ENCODE results near the gene MYH10. TPM values are rescaled to one million over a fixed set of nuclear protein-coding genes. Genes with fewer than 3 reads are reported as not detected.

Gene MYH10
- total RNA-seq, 1 donor from 2014 or later: 13.2 TPM

DNA sequence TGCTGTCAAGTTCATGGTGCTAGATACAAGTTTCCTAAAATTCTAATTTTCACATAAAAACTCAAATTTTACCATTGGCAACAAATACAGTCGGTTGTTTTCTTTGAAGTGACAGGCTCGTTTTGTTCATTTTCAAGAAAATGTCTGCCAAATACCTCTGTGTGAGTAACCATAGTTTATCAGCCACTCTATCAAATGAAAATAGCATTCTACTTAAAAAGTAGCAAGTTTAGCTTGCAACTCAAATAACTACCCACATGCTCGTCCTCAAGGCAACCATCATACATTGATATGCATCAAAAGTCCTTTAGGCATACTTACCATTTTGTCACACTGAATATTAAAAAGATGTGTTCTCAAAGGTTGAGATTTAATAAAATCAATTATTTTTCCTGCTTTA is 11.7 kb downstream of the MYH10 start:
- H3K27me3 Mint-ChIP-seq (ENCODE audit: low read depth): peaks cover 24% of the 10 kb centered on the region

DNA sequence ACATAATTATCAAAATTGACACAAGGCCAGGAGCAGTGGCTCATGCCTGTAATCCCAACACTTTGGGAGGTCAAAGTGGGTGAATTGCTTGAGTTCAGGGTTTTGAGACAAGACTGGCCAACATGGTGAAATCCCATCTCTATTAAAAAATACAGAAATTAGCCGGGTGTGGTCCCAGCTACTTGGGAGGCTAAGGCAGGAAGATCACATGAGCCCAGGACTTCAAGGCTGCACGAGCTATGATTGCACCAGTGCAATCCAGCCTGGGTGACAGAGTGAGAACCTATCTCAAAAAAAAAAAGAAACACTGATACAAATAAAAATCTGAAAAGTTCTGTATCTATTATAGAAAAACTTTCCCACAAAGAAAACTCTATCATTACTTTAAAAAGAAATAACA is 15.5 kb downstream of the MYH10 start:
- no peaks in the 10 kb centered on the region for H3K4me1 Mint-ChIP-seq (ENCODE audit: low read depth)
- no peaks in the 10 kb centered on the region for H3K9me3 Mint-ChIP-seq
- intact Hi-C loops (cut with micrococcal nuclease): no loop called here
- H3K4me3 Mint-ChIP-seq (ENCODE audit: low read depth): no peak overlapping the region
- no peaks in the 10 kb centered on the region for H3K36me3 Mint-ChIP-seq (ENCODE audit: low read depth)
- no peak overlapping the region for H3K27ac Mint-ChIP-seq
- peaks cover 25% of the 10 kb centered on the region for H3K27me3 Mint-ChIP-seq (ENCODE audit: low read depth)
- DNase-seq (ENCODE audit: low spot score): no peak

More for the DNA sequence above, 11.7 kb downstream of the MYH10 start:
- DNase-seq (ENCODE audit: low spot score): no peak
- H3K4me3 Mint-ChIP-seq (ENCODE audit: low read depth): no peak overlapping the region
- intact Hi-C loops (cut with micrococcal nuclease): no loop called here
- peaks cover 18% of the 10 kb centered on the region for H3K4me1 Mint-ChIP-seq (ENCODE audit: low read depth)
- no peaks in the 10 kb centered on the region for H3K9me3 Mint-ChIP-seq
- peaks cover 19% of the 10 kb centered on the region for H3K36me3 Mint-ChIP-seq (ENCODE audit: low read depth)
- no peak overlapping the region for H3K27ac Mint-ChIP-seq

DNA sequence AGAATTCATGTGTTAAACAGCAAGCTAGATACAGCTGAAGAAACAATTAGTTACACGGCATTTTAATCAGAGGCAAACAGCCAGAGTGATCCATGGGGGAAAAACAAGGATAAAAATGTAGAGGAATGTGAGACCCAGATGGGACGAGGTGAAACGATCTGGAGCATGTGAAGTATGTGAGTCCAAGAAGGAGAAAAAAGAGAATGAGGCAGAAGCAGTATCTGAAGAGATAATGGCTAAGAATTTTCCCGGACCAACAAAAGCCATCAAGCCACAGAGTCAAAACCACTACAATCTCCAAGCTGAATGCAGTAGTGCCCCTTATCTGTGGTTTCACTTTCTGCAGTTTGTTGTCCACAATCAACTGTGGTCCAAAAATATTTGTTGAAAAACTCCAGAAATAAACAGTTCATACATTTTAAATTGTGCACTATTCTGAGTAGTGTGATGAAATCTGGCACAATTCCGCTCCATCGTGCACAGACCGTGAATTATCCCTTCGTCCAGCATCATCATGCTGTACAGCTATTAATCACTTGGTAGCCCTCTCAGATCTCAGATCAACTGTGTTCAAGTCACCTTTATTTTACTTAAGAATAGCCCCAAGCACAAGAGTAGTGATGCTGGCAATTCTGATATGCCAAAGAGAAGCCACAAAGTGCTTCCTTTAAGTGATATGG is 18.8 kb downstream of the MYH10 start:
- Mint-ChIP-seq H3K9me3 (no peaks in the 10 kb centered on the region), H3K36me3 (ENCODE audit: low read depth) (no peaks in the 10 kb centered on the region), H3K27me3 (ENCODE audit: low read depth) (peaks cover 23% of the 10 kb centered on the region), H3K27ac (no peak overlapping the region), H3K4me1 (ENCODE audit: low read depth) (no peaks in the 10 kb centered on the region), H3K4me3 (ENCODE audit: low read depth) (no peak overlapping the region)
- DNase-seq (ENCODE audit: low spot score): no peak
- intact Hi-C loops (cut with micrococcal nuclease): no loop called here

DNA sequence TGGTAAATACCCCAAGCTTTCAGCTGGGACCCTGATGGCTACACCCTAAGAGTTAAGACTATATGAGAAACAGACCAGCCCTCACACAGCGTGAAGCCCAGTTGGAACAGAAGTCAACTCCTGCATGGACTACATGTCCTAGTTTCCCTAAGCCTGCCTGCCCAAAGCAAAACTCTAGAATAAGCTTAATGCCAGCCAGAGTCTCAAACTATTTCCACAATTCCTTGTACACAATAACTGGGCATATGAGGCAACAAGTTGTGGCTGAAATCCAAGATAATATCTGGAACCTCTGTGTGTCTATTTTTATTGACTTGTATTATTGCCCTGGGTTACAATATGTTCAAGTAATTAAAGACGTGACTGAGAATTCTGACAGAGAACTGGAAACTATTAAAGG is 19.4 kb downstream of the MYH10 start:
- Mint-ChIP-seq H3K27me3 (ENCODE audit: low read depth) (peaks cover 22% of the 10 kb centered on the region), H3K36me3 (ENCODE audit: low read depth) (no peaks in the 10 kb centered on the region), H3K9me3 (no peaks in the 10 kb centered on the region), H3K4me1 (ENCODE audit: low read depth) (no peaks in the 10 kb centered on the region), H3K4me3 (ENCODE audit: low read depth) (no peak overlapping the region), H3K27ac (no peak overlapping the region)
- intact Hi-C loops (cut with micrococcal nuclease): no loop called here
- DNase-seq (ENCODE audit: low spot score): no peak

DNA sequence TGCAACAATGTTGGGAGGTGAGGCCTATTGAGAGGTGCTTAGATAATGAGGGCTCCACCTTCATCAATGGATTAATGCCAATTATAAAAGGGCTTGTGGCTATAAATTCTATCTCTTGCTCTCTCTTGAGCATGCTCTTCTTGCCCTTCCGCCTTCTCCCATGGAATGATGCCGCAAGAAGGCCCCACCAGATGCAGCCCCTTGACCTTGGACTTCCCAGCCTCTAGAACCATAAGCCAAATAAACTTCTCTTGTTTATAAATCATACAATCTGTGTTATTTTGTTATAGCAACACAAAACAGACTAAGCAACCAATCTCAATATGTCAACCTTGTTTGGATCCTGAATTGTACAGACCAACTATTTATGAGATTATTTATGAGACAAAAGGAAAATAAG is 20.0 kb downstream of the MYH10 start:
- H3K36me3 Mint-ChIP-seq (ENCODE audit: low read depth): no peaks in the 10 kb centered on the region
- intact Hi-C loops (cut with micrococcal nuclease): no loop called here
- H3K4me1 Mint-ChIP-seq (ENCODE audit: low read depth): no peaks in the 10 kb centered on the region
- DNase-seq (ENCODE audit: low spot score): no peak
- H3K9me3 Mint-ChIP-seq: no peaks in the 10 kb centered on the region
- no peak overlapping the region for H3K27ac Mint-ChIP-seq
- H3K4me3 Mint-ChIP-seq (ENCODE audit: low read depth): no peak overlapping the region
- peaks cover 24% of the 10 kb centered on the region for H3K27me3 Mint-ChIP-seq (ENCODE audit: low read depth)

DNA sequence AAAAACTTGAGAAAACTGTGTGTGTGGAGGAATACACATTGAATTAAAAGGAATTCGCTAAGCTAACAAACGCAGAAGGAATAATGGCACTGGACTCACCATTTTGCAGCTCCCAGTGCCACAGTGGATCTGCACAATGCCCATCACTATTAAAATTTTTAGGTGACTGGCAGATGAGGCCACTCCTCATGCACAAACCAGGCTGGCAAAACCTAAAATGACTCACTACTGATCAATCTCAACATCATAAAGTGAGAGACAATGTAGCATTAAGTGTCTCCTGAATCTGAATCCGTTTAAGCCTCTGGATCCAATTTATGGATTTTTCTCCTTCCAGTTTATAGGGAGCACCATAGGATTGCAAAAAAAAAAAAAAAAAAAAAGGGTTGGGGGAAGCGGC is 20.6 kb downstream of the MYH10 start:
- H3K36me3 Mint-ChIP-seq (ENCODE audit: low read depth): no peaks in the 10 kb centered on the region
- no peak overlapping the region for H3K27ac Mint-ChIP-seq
- H3K4me1 Mint-ChIP-seq (ENCODE audit: low read depth): no peaks in the 10 kb centered on the region
- H3K4me3 Mint-ChIP-seq (ENCODE audit: low read depth): no peak overlapping the region
- peaks cover 20% of the 10 kb centered on the region for H3K27me3 Mint-ChIP-seq (ENCODE audit: low read depth)
- no peaks in the 10 kb centered on the region for H3K9me3 Mint-ChIP-seq
- intact Hi-C loops (cut with micrococcal nuclease): no loop called here
- no peak for DNase-seq (ENCODE audit: low spot score)

DNA sequence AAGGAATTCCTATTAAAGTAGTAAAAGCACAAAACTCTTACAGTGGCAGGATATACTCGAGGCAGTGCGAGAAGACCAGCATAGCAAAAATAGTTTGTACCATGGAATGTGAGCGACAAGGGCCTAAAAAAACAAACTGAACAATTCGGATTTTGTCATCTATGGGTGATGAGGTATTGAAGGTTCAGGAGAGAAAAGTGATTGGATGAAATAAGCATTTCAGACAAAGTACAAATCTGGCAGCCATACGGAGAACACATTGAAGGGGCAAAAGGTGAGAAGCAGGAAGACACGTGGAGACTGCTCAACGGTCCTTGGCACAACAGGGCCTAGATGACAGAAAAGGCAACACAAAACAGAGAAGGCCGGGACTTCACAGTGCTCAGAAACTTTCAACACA is 22.5 kb downstream of the MYH10 start:
- no peak overlapping the region for H3K4me3 Mint-ChIP-seq (ENCODE audit: low read depth)
- H3K4me1 Mint-ChIP-seq (ENCODE audit: low read depth): no peaks in the 10 kb centered on the region
- intact Hi-C loops (cut with micrococcal nuclease): no loop called here
- no peak overlapping the region for H3K27ac Mint-ChIP-seq
- H3K27me3 Mint-ChIP-seq (ENCODE audit: low read depth): peaks cover 18% of the 10 kb centered on the region
- H3K9me3 Mint-ChIP-seq: no peaks in the 10 kb centered on the region
- no peaks in the 10 kb centered on the region for H3K36me3 Mint-ChIP-seq (ENCODE audit: low read depth)
- DNase-seq (ENCODE audit: low spot score): no peak

DNA sequence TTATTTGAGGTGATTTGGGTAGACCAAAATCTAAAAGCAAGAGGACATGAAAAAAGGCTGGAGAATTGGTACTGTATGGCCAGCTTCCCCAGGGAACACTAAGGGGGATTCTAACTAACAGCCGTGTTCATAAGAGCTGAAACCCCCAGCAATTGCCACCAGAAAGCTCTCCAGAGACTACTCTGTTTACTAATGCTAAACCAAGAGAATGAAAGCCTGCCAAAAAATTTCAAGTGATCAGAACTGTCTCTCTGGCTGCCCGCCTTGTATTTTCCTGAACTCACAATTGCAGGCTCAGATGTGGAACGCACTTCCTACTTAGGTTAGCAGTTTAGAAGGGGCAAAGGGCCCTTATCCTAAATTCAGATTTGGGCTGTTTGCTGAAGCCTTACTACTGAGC is 24.1 kb downstream of the MYH10 start:
- H3K9me3 Mint-ChIP-seq: no peaks in the 10 kb centered on the region
- DNase-seq (ENCODE audit: low spot score): no peak
- no peaks in the 10 kb centered on the region for H3K4me1 Mint-ChIP-seq (ENCODE audit: low read depth)
- intact Hi-C loops (cut with micrococcal nuclease): no loop called here
- no peaks in the 10 kb centered on the region for H3K36me3 Mint-ChIP-seq (ENCODE audit: low read depth)
- peaks cover 16% of the 10 kb centered on the region for H3K27me3 Mint-ChIP-seq (ENCODE audit: low read depth)
- H3K4me3 Mint-ChIP-seq (ENCODE audit: low read depth): no peak overlapping the region
- no peak overlapping the region for H3K27ac Mint-ChIP-seq

DNA sequence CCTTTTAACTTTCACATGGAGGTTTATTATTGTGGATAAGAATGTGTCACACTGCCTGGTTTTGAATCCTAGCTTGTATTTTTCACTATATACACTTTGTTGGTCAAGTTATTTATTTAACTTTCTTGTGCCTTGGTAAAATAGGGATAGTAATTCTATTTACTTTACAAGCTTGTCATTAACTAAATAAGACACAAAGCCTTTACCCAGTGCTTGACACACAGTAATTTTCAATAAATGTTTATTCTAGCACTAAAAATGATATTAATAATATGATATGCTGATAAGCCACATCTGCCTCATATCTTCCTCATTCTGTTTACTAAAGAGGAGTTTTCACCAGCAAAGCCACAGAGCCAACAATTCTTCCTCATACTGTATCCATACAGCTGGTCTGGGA is 27.8 kb downstream of the MYH10 start:
- Mint-ChIP-seq H3K27me3 (ENCODE audit: low read depth) (peaks cover 16% of the 10 kb centered on the region), H3K4me3 (ENCODE audit: low read depth) (no peak overlapping the region), H3K27ac (no peak overlapping the region), H3K4me1 (ENCODE audit: low read depth) (peaks cover 2% of the 10 kb centered on the region), H3K9me3 (no peaks in the 10 kb centered on the region), H3K36me3 (ENCODE audit: low read depth) (no peaks in the 10 kb centered on the region)
- no peak for DNase-seq (ENCODE audit: low spot score)
- intact Hi-C loops (cut with micrococcal nuclease): no loop called here

DNA sequence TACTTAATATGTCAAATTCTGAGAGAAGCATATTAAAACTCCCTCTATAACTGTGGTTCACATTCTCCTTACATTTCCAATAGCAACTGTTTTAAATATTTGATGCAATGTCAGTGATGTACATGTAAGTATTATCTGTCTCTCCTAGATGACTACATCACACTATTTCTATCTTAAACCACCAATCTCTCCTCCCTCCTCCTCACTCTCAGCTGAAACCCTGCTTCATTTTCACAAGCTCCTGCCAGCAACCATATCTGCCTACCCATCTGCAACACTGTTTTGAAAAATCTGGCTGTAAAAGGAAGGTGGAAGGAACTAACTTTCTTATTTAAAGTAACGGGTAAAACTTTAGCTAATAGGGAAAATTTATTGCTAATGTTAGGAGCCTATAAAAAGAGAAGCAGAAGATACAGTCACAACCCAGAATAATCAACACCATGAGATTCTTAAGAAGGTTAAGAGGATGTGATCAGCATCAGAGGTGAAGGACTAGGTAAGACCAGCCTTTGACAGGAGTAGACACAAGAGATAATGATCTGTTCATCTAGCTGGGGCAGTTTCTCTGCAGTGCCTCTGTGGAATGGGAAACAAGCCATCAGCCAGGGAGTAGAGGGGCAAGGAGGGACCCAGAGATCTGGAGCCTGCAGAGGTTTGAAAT is 31.0 kb downstream of the MYH10 start:
- Mint-ChIP-seq H3K36me3 (ENCODE audit: low read depth) (no peaks in the 10 kb centered on the region), H3K9me3 (no peaks in the 10 kb centered on the region), H3K4me3 (ENCODE audit: low read depth) (no peak overlapping the region), H3K4me1 (ENCODE audit: low read depth) (peaks cover 2% of the 10 kb centered on the region), H3K27me3 (ENCODE audit: low read depth) (peaks cover 21% of the 10 kb centered on the region), H3K27ac (no peak overlapping the region)
- no peak for DNase-seq (ENCODE audit: low spot score)
- intact Hi-C loops (cut with micrococcal nuclease): no loop called here

DNA sequence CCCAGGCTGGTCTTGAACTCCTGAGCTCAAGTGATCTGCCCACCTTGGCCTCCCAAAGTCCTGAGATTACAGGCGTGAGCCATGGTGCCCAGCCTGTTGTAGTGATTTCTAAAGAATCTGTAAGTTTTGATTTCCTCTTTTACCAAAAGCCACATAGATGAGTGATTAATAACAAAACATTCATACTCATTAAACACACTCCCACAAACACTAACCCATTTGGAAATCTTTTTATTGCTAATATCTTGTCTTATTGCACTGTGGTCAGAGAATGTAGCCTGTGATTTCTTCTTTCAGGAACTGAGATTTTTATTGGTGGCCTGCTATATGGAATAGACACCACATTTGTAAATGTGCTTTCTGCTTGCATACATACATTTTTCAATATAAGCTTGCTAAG is 31.6 kb downstream of the MYH10 start:
- intact Hi-C loops (cut with micrococcal nuclease): no loop called here
- no peak for DNase-seq (ENCODE audit: low spot score)
- H3K4me1 Mint-ChIP-seq (ENCODE audit: low read depth): peaks cover 2% of the 10 kb centered on the region
- peaks cover 23% of the 10 kb centered on the region for H3K27me3 Mint-ChIP-seq (ENCODE audit: low read depth)
- H3K9me3 Mint-ChIP-seq: no peaks in the 10 kb centered on the region
- H3K36me3 Mint-ChIP-seq (ENCODE audit: low read depth): no peaks in the 10 kb centered on the region
- no peak overlapping the region for H3K4me3 Mint-ChIP-seq (ENCODE audit: low read depth)
- no peak overlapping the region for H3K27ac Mint-ChIP-seq

DNA sequence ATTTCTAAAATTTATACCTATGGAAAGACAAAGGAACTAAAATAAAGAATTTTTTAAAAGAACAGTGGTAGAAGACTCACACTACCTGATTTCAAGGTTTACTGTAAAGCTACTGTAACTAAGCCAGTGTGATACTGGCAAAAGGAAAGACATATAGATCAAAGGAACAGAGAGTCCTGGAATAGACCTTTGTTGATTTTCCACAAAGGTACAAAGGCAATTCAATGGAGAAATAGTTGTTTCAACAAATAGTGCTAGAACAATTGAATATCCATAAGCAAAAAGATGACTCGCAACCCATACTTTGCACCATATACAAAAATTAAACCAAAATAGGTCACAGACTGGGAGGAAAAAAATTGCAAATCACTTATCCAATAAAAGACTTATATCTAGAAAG is 36.7 kb downstream of the MYH10 start:
- intact Hi-C loops (cut with micrococcal nuclease): no loop called here
- Mint-ChIP-seq H3K4me1 (ENCODE audit: low read depth) (no peaks in the 10 kb centered on the region), H3K36me3 (ENCODE audit: low read depth) (no peaks in the 10 kb centered on the region), H3K27me3 (ENCODE audit: low read depth) (peaks cover 35% of the 10 kb centered on the region), H3K9me3 (no peaks in the 10 kb centered on the region), H3K27ac (no peak overlapping the region), H3K4me3 (ENCODE audit: low read depth) (no peak overlapping the region)
- DNase-seq (ENCODE audit: low spot score): no peak

DNA sequence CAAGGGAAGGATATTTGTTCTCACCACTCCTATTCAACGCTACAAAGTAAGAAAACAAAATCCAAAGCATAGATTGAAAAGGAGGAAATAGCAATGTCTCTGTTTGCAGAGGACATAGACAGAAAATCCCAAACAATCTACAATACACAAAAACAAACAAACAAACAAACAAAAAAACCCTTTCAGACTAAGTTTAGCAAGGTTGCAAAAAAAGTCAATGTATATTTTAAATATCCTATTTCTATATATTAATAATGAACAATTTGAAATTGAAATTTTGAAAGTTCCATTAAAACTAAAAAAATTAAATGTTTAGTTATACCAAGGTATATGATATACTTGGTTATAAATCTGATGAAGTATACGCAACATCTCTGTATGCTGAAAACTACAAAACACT is 37.2 kb downstream of the MYH10 start:
- Mint-ChIP-seq H3K4me3 (ENCODE audit: low read depth) (no peak overlapping the region), H3K36me3 (ENCODE audit: low read depth) (no peaks in the 10 kb centered on the region), H3K9me3 (no peaks in the 10 kb centered on the region), H3K27ac (no peak overlapping the region), H3K27me3 (ENCODE audit: low read depth) (peaks cover 36% of the 10 kb centered on the region), H3K4me1 (ENCODE audit: low read depth) (no peaks in the 10 kb centered on the region)
- intact Hi-C loops (cut with micrococcal nuclease): no loop called here
- DNase-seq (ENCODE audit: low spot score): no peak

Measured in activated T-helper 2 cell treated with anti-CD3 and anti-CD28 coated beads, Interferon-gamma antibody, Interleukin-2, Interleukin-4, amounts not matched to agents 10 μg/mL and 5 μg/mL and 100 μg/mL, durations not matched to agents 14 hours and 24 hours and 36 hours (primary cell).